HEK293 (cell line): ENCODE results near the gene NCK2.

Experiments
- CTCF ChIA-PET: fragments of 350-600 bp; formaldehyde crosslinking; extraction: SDS; loops from one replicate; lab custom pipeline; 2021; ENCODE audit warnings: antibody characterized with exemption; lab: Yijun Ruan, JAX
- POLR2A ChIA-PET: fragments of 300-600 bp; formaldehyde crosslinking; extraction: SDS; loops from one replicate; lab custom pipeline; 2020; ENCODE audit warnings: antibody characterized with exemption, inconsistent platforms; lab: Yijun Ruan, JAX
- H3K27ac ChIP-seq: fragments of 200-500 bp; sonication (Bioruptor generic); 2 replicates; pipeline ENCODE4 v1.5.1; 2014; ENCODE audit warnings: low read depth, low read length, control low read depth, inconsistent platforms; ENCODE audit errors: extremely low read depth
- H3K36me3 ChIP-seq, 2 experiments: fragments of 200-500 bp in 1 of 2; sonication (Bioruptor generic) in 1 of 2; 1 replicate in 1 of 2; 2 replicates in 1 of 2; pipeline ENCODE4 v1.5.1; 2014 to 2017; ENCODE audit warnings: inconsistent platforms in 2 of 2, low read length in 2 of 2; ENCODE audit not compliant: control insufficient read depth in 2 of 2, insufficient read depth in 1 of 2
- H3K4me1 ChIP-seq: fragments of 200-500 bp; sonication (Bioruptor generic); 2 replicates; pipeline ENCODE4 v1.5.1; 2014; ENCODE audit warnings: mild to moderate bottlenecking, low read length, inconsistent platforms; ENCODE audit not compliant: control insufficient read depth, insufficient read depth
- H3K4me3 ChIP-seq: 2 replicates; pipeline ENCODE4 v1.5.1; 2011; ENCODE audit warnings: low read depth, mild to moderate bottlenecking, control low read depth, low read length, moderate library complexity
- H3K9me3 ChIP-seq: fragments of 200-500 bp; sonication (Bioruptor generic); 2 replicates; pipeline ENCODE4 v1.5.1; 2014; ENCODE audit warnings: low read depth, low read length, inconsistent platforms; ENCODE audit not compliant: control insufficient read depth, insufficient read depth
- GLIS2 ChIP-seq: fragments of 450-650 bp; formaldehyde crosslinking; IDR thresholded peaks from 2 replicates; pipeline ENCODE4 v1.5.1; 2016; ENCODE audit warnings: missing biosample characterization, missing genetic modification characterization
- HOXC10 ChIP-seq: sonication (generic); formaldehyde crosslinking; IDR thresholded peaks from 2 replicates; pipeline ENCODE4 v1.8.1; 2023; ENCODE audit warnings: mild to moderate bottlenecking, missing genetic modification reagents
- SETDB1 ChIP-seq: IDR thresholded peaks from one replicate; pipeline ENCODE4 v1.6.1; 2017; ENCODE audit warnings: mild to moderate bottlenecking, low read length, moderate library complexity, mixed read lengths; ENCODE audit not compliant: insufficient read length
- SP3 ChIP-seq: fragments of 450-650 bp; formaldehyde crosslinking; IDR thresholded peaks from 2 replicates; pipeline ENCODE4 v1.5.1; 2016; ENCODE audit warnings: missing biosample characterization, missing genetic modification characterization
- ZNF112 ChIP-seq: fragments of 450-650 bp; formaldehyde crosslinking; IDR thresholded peaks from 2 replicates; pipeline ENCODE4 v1.5.0; 2017; ENCODE audit warnings: missing biosample characterization, missing genetic modification characterization
- ZNF114 ChIP-seq: fragments of 450-650 bp; formaldehyde crosslinking; IDR thresholded peaks from 2 replicates; pipeline ENCODE4 v1.5.0; 2017; ENCODE audit warnings: missing biosample characterization, missing genetic modification characterization
- ZNF169 ChIP-seq: fragments of 450-650 bp; formaldehyde crosslinking; IDR thresholded peaks from 2 replicates; pipeline ENCODE4 v1.5.1; 2016; ENCODE audit warnings: missing biosample characterization, missing genetic modification characterization
- ZNF19 ChIP-seq: fragments of 450-650 bp; formaldehyde crosslinking; IDR thresholded peaks from 2 replicates; pipeline ENCODE4; 2016; ENCODE audit warnings: missing biosample characterization, missing genetic modification characterization, low read depth
- ZNF2 ChIP-seq: fragments of 450-650 bp; formaldehyde crosslinking; IDR thresholded peaks from 2 replicates; pipeline ENCODE4 v1.5.1; 2016; ENCODE audit warnings: missing biosample characterization, missing genetic modification characterization
- ZNF341 ChIP-seq: fragments of 450-650 bp; formaldehyde crosslinking; IDR thresholded peaks from 2 replicates; pipeline ENCODE4; 2016; ENCODE audit warnings: low read depth, missing biosample characterization, missing genetic modification characterization
- ZNF354C ChIP-seq: fragments of 450-650 bp; formaldehyde crosslinking; IDR thresholded peaks from 2 replicates; pipeline ENCODE4 v1.5.1; 2016; ENCODE audit warnings: missing biosample characterization, missing genetic modification characterization, low read depth, borderline replicate concordance
- ZNF501 ChIP-seq: fragments of 450-650 bp; formaldehyde crosslinking; IDR thresholded peaks from 2 replicates; pipeline ENCODE4 v1.5.1; 2016; ENCODE audit warnings: missing biosample characterization, missing genetic modification characterization
- ZNF544 ChIP-seq: fragments of 450-650 bp; formaldehyde crosslinking; IDR thresholded peaks from 2 replicates; pipeline ENCODE4 v1.5.0; 2017; ENCODE audit warnings: missing biosample characterization, missing genetic modification characterization
- ZNF560 ChIP-seq: fragments of 450-650 bp; formaldehyde crosslinking; IDR thresholded peaks from 2 replicates; pipeline ENCODE4 v1.5.1; 2017; ENCODE audit warnings: missing biosample characterization, missing genetic modification characterization, borderline replicate concordance
- ZNF624 ChIP-seq: fragments of 450-650 bp; formaldehyde crosslinking; IDR thresholded peaks from 2 replicates; pipeline ENCODE4 v1.5.1; 2017; ENCODE audit warnings: missing biosample characterization, missing genetic modification characterization
- ZNF76 ChIP-seq: fragments of 450-650 bp; formaldehyde crosslinking; IDR thresholded peaks from 2 replicates; pipeline ENCODE4; 2016; ENCODE audit warnings: low read depth, missing biosample characterization, missing genetic modification characterization, borderline replicate concordance
- TF ChIP-seq, protein P1 (sequence below): fragments of 450-650 bp; formaldehyde crosslinking; optimal IDR thresholded peaks from 2 replicates; pipeline ENCODE3; 2016; ENCODE audit warnings: missing biosample characterization, mild to moderate bottlenecking, missing genetic modification characterization
- TF ChIP-seq, protein P2 (sequence below): fragments of 450-650 bp; formaldehyde crosslinking; IDR thresholded peaks from 2 replicates; pipeline ENCODE4 v1.5.1; 2016; ENCODE audit warnings: missing biosample characterization, missing genetic modification characterization
- TF ChIP-seq, protein P3 (sequence below): fragments of 450-650 bp; formaldehyde crosslinking; IDR thresholded peaks from 2 replicates; pipeline ENCODE4 v1.5.1; 2017; ENCODE audit warnings: missing biosample characterization, mild to moderate bottlenecking, missing genetic modification characterization, moderate library complexity
- TF ChIP-seq, protein P4 (sequence below): fragments of 450-650 bp; formaldehyde crosslinking; IDR thresholded peaks from 2 replicates; pipeline ENCODE4 v1.5.1; 2016; ENCODE audit warnings: missing biosample characterization, missing genetic modification characterization
- TF ChIP-seq, protein P5 (sequence below): fragments of 450-650 bp; formaldehyde crosslinking; IDR thresholded peaks from 2 replicates; pipeline ENCODE4 v1.5.1; 2017; ENCODE audit warnings: missing biosample characterization, missing genetic modification characterization

The NCK2 gene

DNA sequence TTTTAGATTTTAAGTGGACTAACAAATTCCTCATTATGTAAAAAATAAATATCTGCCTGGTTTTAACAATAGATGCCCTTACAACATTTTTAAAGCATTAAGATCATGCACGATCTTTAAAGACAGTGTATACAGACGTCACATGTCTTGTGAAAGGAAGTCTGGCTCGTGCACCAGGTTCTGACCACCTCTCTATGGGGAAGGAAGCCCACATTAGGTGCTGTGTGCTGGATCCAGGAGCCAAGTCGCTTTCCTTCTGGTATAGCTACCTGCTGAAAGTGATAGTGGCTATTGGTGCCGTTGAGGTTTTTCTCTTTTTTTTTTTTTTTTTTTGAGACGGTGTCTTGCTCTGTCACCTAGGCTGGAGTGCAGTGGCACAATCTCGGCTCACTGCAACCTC lies 116.5 kb downstream of the NCK2 start (continued):
- TF ChIP-seq, protein P1, sequence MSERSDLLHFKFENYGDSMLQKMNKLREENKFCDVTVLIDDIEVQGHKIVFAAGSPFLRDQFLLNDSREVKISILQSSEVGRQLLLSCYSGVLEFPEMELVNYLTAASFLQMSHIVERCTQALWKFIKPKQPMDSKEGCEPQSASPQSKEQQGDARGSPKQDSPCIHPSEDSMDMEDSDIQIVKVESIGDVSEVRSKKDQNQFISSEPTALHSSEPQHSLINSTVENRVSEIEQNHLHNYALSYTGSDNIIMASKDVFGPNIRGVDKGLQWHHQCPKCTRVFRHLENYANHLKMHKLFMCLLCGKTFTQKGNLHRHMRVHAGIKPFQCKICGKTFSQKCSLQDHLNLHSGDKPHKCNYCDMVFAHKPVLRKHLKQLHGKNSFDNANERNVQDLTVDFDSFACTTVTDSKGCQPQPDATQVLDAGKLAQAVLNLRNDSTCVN (tag by site-specific recombination): no peak
- no peak for TF ChIP-seq ZNF544 (tag by site-specific recombination)
- TF ChIP-seq ZNF2 (tag by site-specific recombination): no peak

DNA sequence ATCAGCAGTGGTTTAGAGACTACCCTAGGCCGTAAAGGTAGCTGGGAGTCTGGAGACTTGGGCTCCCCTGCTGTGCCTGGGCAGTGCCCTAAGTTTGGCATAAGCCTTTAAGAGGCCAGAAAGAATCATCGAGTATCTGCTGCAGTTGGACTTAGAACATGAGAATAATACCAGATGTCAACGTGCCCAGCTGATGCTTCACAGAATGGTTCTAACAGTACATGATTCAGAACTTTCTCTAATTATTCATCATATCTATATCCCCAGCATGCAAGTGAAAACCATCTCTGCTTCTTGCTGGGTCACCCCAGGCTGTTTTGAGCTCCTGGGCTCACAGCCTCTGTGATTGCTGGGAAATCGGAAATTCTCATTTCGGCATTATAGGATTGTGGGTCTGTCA lies 118.1 kb downstream of the NCK2 start:
- Histone ChIP-seq H3K4me3 (no peak overlapping the region), H3K27ac (no peak overlapping the region), H3K36me3 (no peaks in the 10 kb centered on the region; a peak in 1 of 3 replicates), H3K9me3 (no peaks in the 10 kb centered on the region), H3K4me1 (peaks cover 3% of the 10 kb centered on the region; the same call in 1 of the 2 replicates)
- POLR2A ChIA-PET: no interaction called here
- CTCF ChIA-PET: no interaction called here
- TF ChIP-seq HOXC10 (CRISPR knock-in tag): no peak
- no peak for TF ChIP-seq GLIS2 (tag by site-specific recombination)
- no peak for TF ChIP-seq ZNF501 (tag by site-specific recombination)

DNA sequence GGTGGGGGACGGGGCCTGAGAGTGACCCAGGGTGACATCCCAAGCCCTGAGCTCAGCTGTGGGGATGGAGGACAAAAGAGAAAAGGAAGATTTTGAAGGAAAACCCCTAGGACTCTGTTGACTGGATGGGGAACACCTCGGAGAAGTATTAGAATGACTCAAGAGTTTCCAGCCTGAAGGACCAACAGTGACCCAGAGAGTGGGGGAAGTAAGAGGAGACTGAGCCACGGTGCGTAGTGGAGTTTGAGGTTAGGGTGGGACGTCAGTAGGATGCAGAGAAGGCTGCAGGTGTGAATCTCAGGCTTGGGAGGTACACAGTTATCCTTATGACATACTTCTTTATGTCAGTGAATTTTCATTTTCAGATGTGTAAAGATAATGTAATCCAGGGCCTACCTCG lies 119.5 kb downstream of the NCK2 start:
- Histone ChIP-seq H3K36me3 (no peaks in the 10 kb centered on the region), H3K4me3 (no peak overlapping the region), H3K9me3 (no peaks in the 10 kb centered on the region), H3K27ac (no peak overlapping the region), H3K4me1 (peaks cover 3% of the 10 kb centered on the region; the same call in 1 of the 2 replicates)
- CTCF ChIA-PET: interaction anchor here (0.7 kb wide), 1 partner anchor 81 kb away, joined by 4 read pairs; no protein-coding TSS in a partner anchor
- POLR2A ChIA-PET: no interaction called here
- TF ChIP-seq ZNF112 (tag by site-specific recombination) (no peak), SETDB1 (no peak), ZNF560 (no peak), ZNF114 (tag by site-specific recombination) (no peak), SP3 (no peak), ZNF624 (no peak), ZNF76 (tag by site-specific recombination) (no peak), ZNF169 (tag by site-specific recombination) (no peak), ZNF354C (tag by site-specific recombination) (no peak), ZNF19 (tag by site-specific recombination) (no peak), ZNF341 (tag by site-specific recombination) (no peak)
- TF ChIP-seq, protein P2, sequence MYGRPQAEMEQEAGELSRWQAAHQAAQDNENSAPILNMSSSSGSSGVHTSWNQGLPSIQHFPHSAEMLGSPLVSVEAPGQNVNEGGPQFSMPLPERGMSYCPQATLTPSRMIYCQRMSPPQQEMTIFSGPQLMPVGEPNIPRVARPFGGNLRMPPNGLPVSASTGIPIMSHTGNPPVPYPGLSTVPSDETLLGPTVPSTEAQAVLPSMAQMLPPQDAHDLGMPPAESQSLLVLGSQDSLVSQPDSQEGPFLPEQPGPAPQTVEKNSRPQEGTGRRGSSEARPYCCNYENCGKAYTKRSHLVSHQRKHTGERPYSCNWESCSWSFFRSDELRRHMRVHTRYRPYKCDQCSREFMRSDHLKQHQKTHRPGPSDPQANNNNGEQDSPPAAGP (tag by site-specific recombination): no peak
- TF ChIP-seq, protein P3, sequence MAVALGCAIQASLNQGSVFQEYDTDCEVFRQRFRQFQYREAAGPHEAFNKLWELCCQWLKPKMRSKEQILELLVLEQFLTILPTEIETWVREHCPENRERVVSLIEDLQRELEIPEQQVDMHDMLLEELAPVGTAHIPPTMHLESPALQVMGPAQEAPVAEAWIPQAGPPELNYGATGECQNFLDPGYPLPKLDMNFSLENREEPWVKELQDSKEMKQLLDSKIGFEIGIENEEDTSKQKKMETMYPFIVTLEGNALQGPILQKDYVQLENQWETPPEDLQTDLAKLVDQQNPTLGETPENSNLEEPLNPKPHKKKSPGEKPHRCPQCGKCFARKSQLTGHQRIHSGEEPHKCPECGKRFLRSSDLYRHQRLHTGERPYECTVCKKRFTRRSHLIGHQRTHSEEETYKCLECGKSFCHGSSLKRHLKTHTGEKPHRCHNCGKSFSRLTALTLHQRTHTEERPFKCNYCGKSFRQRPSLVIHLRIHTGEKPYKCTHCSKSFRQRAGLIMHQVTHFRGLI: no peak
- TF ChIP-seq, protein P4, sequence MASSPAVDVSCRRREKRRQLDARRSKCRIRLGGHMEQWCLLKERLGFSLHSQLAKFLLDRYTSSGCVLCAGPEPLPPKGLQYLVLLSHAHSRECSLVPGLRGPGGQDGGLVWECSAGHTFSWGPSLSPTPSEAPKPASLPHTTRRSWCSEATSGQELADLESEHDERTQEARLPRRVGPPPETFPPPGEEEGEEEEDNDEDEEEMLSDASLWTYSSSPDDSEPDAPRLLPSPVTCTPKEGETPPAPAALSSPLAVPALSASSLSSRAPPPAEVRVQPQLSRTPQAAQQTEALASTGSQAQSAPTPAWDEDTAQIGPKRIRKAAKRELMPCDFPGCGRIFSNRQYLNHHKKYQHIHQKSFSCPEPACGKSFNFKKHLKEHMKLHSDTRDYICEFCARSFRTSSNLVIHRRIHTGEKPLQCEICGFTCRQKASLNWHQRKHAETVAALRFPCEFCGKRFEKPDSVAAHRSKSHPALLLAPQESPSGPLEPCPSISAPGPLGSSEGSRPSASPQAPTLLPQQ (tag by site-specific recombination): no peak
- TF ChIP-seq, protein P5, sequence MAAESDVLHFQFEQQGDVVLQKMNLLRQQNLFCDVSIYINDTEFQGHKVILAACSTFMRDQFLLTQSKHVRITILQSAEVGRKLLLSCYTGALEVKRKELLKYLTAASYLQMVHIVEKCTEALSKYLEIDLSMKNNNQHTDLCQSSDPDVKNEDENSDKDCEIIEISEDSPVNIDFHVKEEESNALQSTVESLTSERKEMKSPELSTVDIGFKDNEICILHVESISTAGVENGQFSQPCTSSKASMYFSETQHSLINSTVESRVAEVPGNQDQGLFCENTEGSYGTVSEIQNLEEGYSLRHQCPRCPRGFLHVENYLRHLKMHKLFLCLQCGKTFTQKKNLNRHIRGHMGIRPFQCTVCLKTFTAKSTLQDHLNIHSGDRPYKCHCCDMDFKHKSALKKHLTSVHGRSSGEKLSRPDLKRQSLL (tag by site-specific recombination): no peak
